Measurements from ENCODE around the gene PPIL1. TPM values are rescaled to one million over a fixed set of nuclear protein-coding genes. Genes with fewer than 3 reads are reported as not detected.
A peak's percentile ranks its signal among the peaks of the same experiment; 100 is the strongest.

PPIL1 gene
- total and polyA plus RNA-seq, 2 of the 13 experiments (the other 11 are each of a cell fraction or from before 2014, with no cell fraction given): 74.2 to 144 TPM

DNA sequence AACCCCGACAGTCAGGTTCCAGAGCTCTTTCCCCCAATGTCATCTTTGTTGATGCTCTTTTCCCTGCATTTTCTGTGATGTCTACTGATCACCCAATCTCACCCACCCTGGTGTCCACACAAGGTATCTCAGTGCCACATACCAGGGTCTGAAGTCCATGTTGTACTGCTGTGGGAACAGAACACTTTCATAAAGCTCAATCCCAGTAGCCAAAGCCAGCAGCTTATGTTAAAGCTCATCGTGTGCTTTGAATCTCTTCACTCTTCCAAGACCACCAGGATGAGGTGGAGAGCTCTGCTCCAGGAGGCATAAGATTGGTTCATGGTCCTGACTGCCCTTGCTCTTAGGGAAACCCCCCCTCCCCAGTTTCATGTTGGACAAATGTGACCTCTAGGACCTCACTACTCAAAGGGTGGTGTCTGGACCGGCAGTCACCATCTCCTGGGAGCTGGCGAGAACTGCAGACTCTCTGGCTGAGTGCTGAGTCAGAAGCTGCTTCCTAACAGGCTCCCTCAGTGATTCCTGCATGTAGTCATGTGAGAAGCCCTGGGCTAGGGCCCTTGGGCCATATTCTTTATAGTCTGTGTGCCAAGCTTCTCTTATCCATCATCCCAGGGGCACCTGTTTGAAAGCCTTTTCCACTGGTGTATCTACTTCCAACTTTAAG lies 22.0 kb downstream of the PPIL1 start (continued):
- TF ChIP-seq, protein P1, sequence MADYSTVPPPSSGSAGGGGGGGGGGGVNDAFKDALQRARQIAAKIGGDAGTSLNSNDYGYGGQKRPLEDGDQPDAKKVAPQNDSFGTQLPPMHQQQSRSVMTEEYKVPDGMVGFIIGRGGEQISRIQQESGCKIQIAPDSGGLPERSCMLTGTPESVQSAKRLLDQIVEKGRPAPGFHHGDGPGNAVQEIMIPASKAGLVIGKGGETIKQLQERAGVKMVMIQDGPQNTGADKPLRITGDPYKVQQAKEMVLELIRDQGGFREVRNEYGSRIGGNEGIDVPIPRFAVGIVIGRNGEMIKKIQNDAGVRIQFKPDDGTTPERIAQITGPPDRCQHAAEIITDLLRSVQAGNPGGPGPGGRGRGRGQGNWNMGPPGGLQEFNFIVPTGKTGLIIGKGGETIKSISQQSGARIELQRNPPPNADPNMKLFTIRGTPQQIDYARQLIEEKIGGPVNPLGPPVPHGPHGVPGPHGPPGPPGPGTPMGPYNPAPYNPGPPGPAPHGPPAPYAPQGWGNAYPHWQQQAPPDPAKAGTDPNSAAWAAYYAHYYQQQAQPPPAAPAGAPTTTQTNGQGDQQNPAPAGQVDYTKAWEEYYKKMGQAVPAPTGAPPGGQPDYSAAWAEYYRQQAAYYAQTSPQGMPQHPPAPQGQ (CRISPR knock-in tag; IDR thresholded peaks at IDR 0.05; ENCODE audit: borderline replicate concordance): no peak
- TF ChIP-seq NFKB2 (CRISPR knock-in tag; IDR thresholded peaks at IDR 0.05; ENCODE audit: borderline replicate concordance) (no peak), ZSCAN29 (CRISPR knock-in tag; conservative IDR thresholded peaks at IDR 0.05) (no peak), U2AF2 (IDR thresholded peaks at IDR 0.05; ENCODE audit: low read depth, low read length) (no peak), FOSL2 (CRISPR knock-in tag; IDR thresholded peaks at IDR 0.05) (peak; percentile 23), THAP11 (CRISPR knock-in tag; IDR thresholded peaks at IDR 0.05) (no peak), ZNF687 (CRISPR knock-in tag; IDR thresholded peaks at IDR 0.05) (no peak), HOXA5 (CRISPR knock-in tag; IDR thresholded peaks at IDR 0.05) (no peak), ELF1 (CRISPR knock-in tag; IDR thresholded peaks at IDR 0.05) (no peak), ERF (CRISPR knock-in tag; IDR thresholded peaks at IDR 0.05) (0 out of 2 replicates have a peak, but pooled peaks have one; percentile 29), ZNF768 (CRISPR knock-in tag; IDR thresholded peaks at IDR 0.05) (no peak), EZH2 (conservative IDR thresholded peaks at IDR 0.05; ENCODE audit: low read depth, low read length) (no peak), FOXA3 (CRISPR knock-in tag; IDR thresholded peaks at IDR 0.05) (no peak), BRD4 (CRISPR knock-in tag; IDR thresholded peaks at IDR 0.05) (no peak), STAT5B (CRISPR knock-in tag; IDR thresholded peaks at IDR 0.05) (no peak), ZNF781 (CRISPR knock-in tag; IDR thresholded peaks at IDR 0.05; ENCODE audit: borderline replicate concordance, not compliant biosample characterization) (no peak), KDM3A (CRISPR knock-in tag; IDR thresholded peaks at IDR 0.05; ENCODE audit: low read depth) (no peak)
- TF ChIP-seq, protein P2, sequence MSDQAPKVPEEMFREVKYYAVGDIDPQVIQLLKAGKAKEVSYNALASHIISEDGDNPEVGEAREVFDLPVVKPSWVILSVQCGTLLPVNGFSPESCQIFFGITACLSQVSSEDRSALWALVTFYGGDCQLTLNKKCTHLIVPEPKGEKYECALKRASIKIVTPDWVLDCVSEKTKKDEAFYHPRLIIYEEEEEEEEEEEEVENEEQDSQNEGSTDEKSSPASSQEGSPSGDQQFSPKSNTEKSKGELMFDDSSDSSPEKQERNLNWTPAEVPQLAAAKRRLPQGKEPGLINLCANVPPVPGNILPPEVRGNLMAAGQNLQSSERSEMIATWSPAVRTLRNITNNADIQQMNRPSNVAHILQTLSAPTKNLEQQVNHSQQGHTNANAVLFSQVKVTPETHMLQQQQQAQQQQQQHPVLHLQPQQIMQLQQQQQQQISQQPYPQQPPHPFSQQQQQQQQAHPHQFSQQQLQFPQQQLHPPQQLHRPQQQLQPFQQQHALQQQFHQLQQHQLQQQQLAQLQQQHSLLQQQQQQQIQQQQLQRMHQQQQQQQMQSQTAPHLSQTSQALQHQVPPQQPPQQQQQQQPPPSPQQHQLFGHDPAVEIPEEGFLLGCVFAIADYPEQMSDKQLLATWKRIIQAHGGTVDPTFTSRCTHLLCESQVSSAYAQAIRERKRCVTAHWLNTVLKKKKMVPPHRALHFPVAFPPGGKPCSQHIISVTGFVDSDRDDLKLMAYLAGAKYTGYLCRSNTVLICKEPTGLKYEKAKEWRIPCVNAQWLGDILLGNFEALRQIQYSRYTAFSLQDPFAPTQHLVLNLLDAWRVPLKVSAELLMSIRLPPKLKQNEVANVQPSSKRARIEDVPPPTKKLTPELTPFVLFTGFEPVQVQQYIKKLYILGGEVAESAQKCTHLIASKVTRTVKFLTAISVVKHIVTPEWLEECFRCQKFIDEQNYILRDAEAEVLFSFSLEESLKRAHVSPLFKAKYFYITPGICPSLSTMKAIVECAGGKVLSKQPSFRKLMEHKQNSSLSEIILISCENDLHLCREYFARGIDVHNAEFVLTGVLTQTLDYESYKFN (CRISPR knock-in tag; conservative IDR thresholded peaks at IDR 0.05): peak; percentile 31; the same call in 1 of the 2 replicates
- TF ChIP-seq, protein P3, sequence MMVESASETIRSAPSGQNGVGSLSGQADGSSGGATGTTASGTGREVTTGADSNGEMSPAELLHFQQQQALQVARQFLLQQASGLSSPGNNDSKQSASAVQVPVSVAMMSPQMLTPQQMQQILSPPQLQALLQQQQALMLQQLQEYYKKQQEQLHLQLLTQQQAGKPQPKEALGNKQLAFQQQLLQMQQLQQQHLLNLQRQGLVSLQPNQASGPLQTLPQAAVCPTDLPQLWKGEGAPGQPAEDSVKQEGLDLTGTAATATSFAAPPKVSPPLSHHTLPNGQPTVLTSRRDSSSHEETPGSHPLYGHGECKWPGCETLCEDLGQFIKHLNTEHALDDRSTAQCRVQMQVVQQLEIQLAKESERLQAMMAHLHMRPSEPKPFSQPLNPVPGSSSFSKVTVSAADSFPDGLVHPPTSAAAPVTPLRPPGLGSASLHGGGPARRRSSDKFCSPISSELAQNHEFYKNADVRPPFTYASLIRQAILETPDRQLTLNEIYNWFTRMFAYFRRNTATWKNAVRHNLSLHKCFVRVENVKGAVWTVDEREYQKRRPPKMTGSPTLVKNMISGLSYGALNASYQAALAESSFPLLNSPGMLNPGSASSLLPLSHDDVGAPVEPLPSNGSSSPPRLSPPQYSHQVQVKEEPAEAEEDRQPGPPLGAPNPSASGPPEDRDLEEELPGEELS (CRISPR knock-in tag; IDR thresholded peaks at IDR 0.05): no peak

All from HepG2 (cell line).